ENCODE results near the gene FITM2. TPM values are rescaled to one million over a fixed set of nuclear protein-coding genes. Genes with fewer than 3 reads are reported as not detected.

The FITM2 gene
- total and polyA plus RNA-seq, 2 experiments from 2014 or later, result 4.6 to 6.7 TPM

GRCh38 chr20:44355498-44356352 lies 44.7 kb upstream of the FITM2 start, which contains the start of gene HNF4A:
Gene HNF4A (plus strand): TSS chr20:44355699. CDS start chr20:44355805, 106 bp downstream.
- H3K9me2 ChIP-seq (replicated peaks; ENCODE audit: insufficient read depth), result no peaks in the 10 kb centered on the region
- no peaks in the 10 kb centered on the region for H3K36me3 ChIP-seq (replicated peaks; ENCODE audit: insufficient read depth, low read depth)
- DNase-seq (ENCODE audit: low spot score), result peak; percentile 86
- H3K27ac ChIP-seq, result peak within 1 kb of the TSS; percentile 94
- peaks cover 14% of the 10 kb centered on the region for H4K20me1 ChIP-seq (ENCODE audit: insufficient read depth, poor library complexity, severe bottlenecking)
- no peak within 1 kb of the TSS for H2AFZ ChIP-seq
- H3K4me2 ChIP-seq, result peak within 1 kb of the TSS; percentile 75
- H3K9me3 ChIP-seq (ENCODE audit: low read depth), result no peaks in the 10 kb centered on the region
- no peak for TF ChIP-seq CTCF (IDR thresholded peaks at IDR 0.05; ENCODE audit: poor library complexity)
- TF ChIP-seq EZH2phosphoT487 (IDR thresholded peaks at IDR 0.05; ENCODE audit: low read depth, severe bottlenecking, unreplicated experiment), result no peak
- TF ChIP-seq EZH2 (IDR thresholded peaks at IDR 0.05; ENCODE audit: borderline replicate concordance), result no peak
- no peaks in the 10 kb centered on the region for H3K27me3 ChIP-seq
- peaks cover 13% of the 10 kb centered on the region for H3K4me1 ChIP-seq (ENCODE audit: insufficient read depth)
- H3K4me3 ChIP-seq, result peak within 1 kb of the TSS; percentile 34
- 52% methylated on average over 40 of the region's 40 CpGs for WGBS (ENCODE audit: low lambda C conversion rate, missing lambda C conversion rate)
- peaks cover 48% of the 10 kb centered on the region for H3K79me2 ChIP-seq

- Histone ChIP-seq H3K4me3 (no peak overlapping the region), H3K27me3 (no peaks in the 10 kb centered on the region), H3K4me2 (peak overlapping the region; percentile 75), H3K9me3 (ENCODE audit: low read depth) (no peaks in the 10 kb centered on the region), H3K79me2 (peaks cover 41% of the 10 kb centered on the region), H2AFZ (no peak overlapping the region), H3K27ac (peak overlapping the region; percentile 94), H3K4me1 (ENCODE audit: insufficient read depth) (peaks cover 13% of the 10 kb centered on the region), H4K20me1 (ENCODE audit: insufficient read depth, poor library complexity, severe bottlenecking) (peaks cover 14% of the 10 kb centered on the region), H3K9me2 (replicated peaks; ENCODE audit: insufficient read depth) (no peaks in the 10 kb centered on the region), H3K36me3 (replicated peaks; ENCODE audit: insufficient read depth, low read depth) (no peaks in the 10 kb centered on the region)
- no peak for TF ChIP-seq CTCF (IDR thresholded peaks at IDR 0.05; ENCODE audit: poor library complexity)
- TF ChIP-seq EZH2 (IDR thresholded peaks at IDR 0.05; ENCODE audit: borderline replicate concordance), result no peak
- no peak for TF ChIP-seq EZH2phosphoT487 (IDR thresholded peaks at IDR 0.05; ENCODE audit: low read depth, severe bottlenecking, unreplicated experiment)
- 71% methylated on average over 6 of the region's 6 CpGs for WGBS (ENCODE audit: low lambda C conversion rate, missing lambda C conversion rate)
- no peak for DNase-seq (ENCODE audit: low spot score)
Observed at GRCh38 chr20:44354979-44355497, 44.0 kb upstream of the FITM2 start.

- Histone ChIP-seq H4K20me1 (ENCODE audit: insufficient read depth, poor library complexity, severe bottlenecking) (no peaks in the 10 kb centered on the region), H3K27me3 (no peaks in the 10 kb centered on the region), H3K9me2 (replicated peaks; ENCODE audit: insufficient read depth) (no peaks in the 10 kb centered on the region), H3K27ac (no peak overlapping the region), H3K4me2 (no peak overlapping the region), H2AFZ (no peak overlapping the region), H3K4me1 (ENCODE audit: insufficient read depth) (peaks cover 5% of the 10 kb centered on the region), H3K36me3 (replicated peaks; ENCODE audit: insufficient read depth, low read depth) (no peaks in the 10 kb centered on the region), H3K79me2 (no peaks in the 10 kb centered on the region), H3K4me3 (no peak overlapping the region), H3K9me3 (ENCODE audit: low read depth) (no peaks in the 10 kb centered on the region)
- no peak for DNase-seq (ENCODE audit: low spot score)
- TF ChIP-seq EZH2 (IDR thresholded peaks at IDR 0.05; ENCODE audit: borderline replicate concordance) (no peak), CTCF (IDR thresholded peaks at IDR 0.05; ENCODE audit: poor library complexity) (no peak), EZH2phosphoT487 (IDR thresholded peaks at IDR 0.05; ENCODE audit: low read depth, severe bottlenecking, unreplicated experiment) (no peak)
- WGBS (ENCODE audit: low lambda C conversion rate, missing lambda C conversion rate), result 97% methylated on average over 6 of the region's 6 CpGs
Observed at GRCh38 chr20:44350567-44350966, 39.6 kb upstream of the FITM2 start.

Data from hepatocyte (in vitro differentiated cells).